ENCODE results near the gene PIK3CD. TPM values are rescaled to one million over a fixed set of nuclear protein-coding genes. Genes with fewer than 3 reads are reported as not detected.

PIK3CD gene
- polyA plus RNA-seq, 1 of the 3 experiments (the other 2 are of a cell fraction): 6.0 TPM

DNA sequence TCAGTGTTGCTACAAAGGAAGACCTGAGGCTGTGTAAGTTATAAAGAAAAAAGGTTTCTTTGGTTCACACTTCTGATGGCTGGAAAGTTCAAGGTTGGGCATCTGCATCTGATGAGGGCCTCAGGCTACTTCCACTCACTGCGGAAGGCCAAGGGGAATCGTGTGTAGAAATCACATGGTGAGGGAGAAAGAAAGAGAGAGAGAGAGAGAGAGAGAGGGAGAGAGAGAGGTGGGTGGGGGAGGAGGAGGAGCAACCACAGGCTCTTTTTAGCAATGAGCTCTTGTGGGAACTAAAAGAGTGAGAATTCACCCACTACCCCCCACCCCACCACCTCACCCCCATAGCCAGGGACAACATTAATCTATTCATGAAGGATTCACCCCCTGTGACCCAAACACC lies 112.4 kb downstream of the PIK3CD start (continued):
- no peak for TF ChIP-seq CTCF (IDR thresholded peaks at IDR 0.05)

- Histone ChIP-seq H3F3A (replicated peaks; ENCODE audit: insufficient read depth) (peaks cover 30% of the 10 kb centered on the region), H3K4me2 (no peak overlapping the region), H3K27ac (ENCODE audit: low read depth in 2 of 2, low read length in 1 of 2) (no peak overlapping the region), H3K27me3 (ENCODE audit: insufficient read depth) (no peaks in the 10 kb centered on the region), H3K9me3 (no peaks in the 10 kb centered on the region), H2AFZ (ENCODE audit: low read depth) (no peak overlapping the region), H4K20me1 (ENCODE audit: insufficient read depth) (0 out of 2 replicates have a peak, but pooled peaks cover 3% of the 10 kb centered on the region), H3K9me2 (no peaks in the 10 kb centered on the region), H3K4me3 (ENCODE audit: low read depth in 2 of 2, low read length in 1 of 2) (no peak overlapping the region), H3K79me2 (ENCODE audit: insufficient read depth) (peaks cover 41% of the 10 kb centered on the region), H3K9ac (no peak overlapping the region), H3K36me3 (replicated peaks in 1 of 2; ENCODE audit: control insufficient read depth in 1 of 2, insufficient read depth in 2 of 2, low read length in 1 of 2) (no peaks in the 10 kb centered on the region), H3K4me1 (ENCODE audit: control insufficient read depth in 1 of 2, insufficient read depth in 2 of 2, low read depth in 1 of 2, low read length in 1 of 2) (peaks cover 0 to 15% of the 10 kb centered on the region in 2 experiments; a peak in 1 of 4 replicates)
- ChIA-PET CTCF (interaction anchor here (0.8 to 1.0 kb wide), 2 partner anchors 20 to 141 kb away, joined by 3 read pairs; no protein-coding TSS in a partner anchor), POLR2A (no interaction called here)
- no peak for DNase-seq
- 96% methylated on average over 3 of the region's 3 CpGs for WGBS (ENCODE audit: low lambda C conversion rate)
- TF ChIP-seq, protein P1, sequence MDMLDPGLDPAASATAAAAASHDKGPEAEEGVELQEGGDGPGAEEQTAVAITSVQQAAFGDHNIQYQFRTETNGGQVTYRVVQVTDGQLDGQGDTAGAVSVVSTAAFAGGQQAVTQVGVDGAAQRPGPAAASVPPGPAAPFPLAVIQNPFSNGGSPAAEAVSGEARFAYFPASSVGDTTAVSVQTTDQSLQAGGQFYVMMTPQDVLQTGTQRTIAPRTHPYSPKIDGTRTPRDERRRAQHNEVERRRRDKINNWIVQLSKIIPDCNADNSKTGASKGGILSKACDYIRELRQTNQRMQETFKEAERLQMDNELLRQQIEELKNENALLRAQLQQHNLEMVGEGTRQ (IDR thresholded peaks at IDR 0.05; ENCODE audit: borderline replicate concordance, low read depth, low read length): no peak
- TF ChIP-seq EZH2phosphoT487 (IDR thresholded peaks at IDR 0.05; ENCODE audit: borderline replicate concordance, low read depth) (no peak), EP300 (IDR thresholded peaks at IDR 0.05; ENCODE audit: borderline replicate concordance in 1 of 2, low read depth in 1 of 2, low read length in 1 of 2) (no peak), REST (IDR thresholded peaks at IDR 0.05; ENCODE audit: low read depth, low read length) (no peak), GATA2 (CRISPR knock-in tag; IDR thresholded peaks at IDR 0.05) (no peak), GABPA (IDR thresholded peaks at IDR 0.05; ENCODE audit: low read depth) (no peak)
Observed at GRCh38 chr1:9764550-9764949, 113.0 kb downstream of the PIK3CD start.

Measured in SK-N-SH (cell line).